HepG2 (cell line): ENCODE measurements around the gene CXADR. TPM values are rescaled to one million over a fixed set of nuclear protein-coding genes. Genes with fewer than 3 reads are reported as not detected.

Experiments
- BRCA1 ChIP-seq: sonication (generic); formaldehyde crosslinking; IDR thresholded peaks from 2 replicates; pipeline ENCODE4 v1.4.0; 2020; ENCODE audit warnings: missing genetic modification reagents
- CAMTA2 ChIP-seq: sonication (generic); formaldehyde crosslinking; IDR thresholded peaks from 2 replicates; pipeline ENCODE4 v1.4.0; 2020; ENCODE audit warnings: mild to moderate bottlenecking, missing genetic modification reagents, borderline replicate concordance
- CBFB ChIP-seq: sonication (generic); formaldehyde crosslinking; IDR thresholded peaks from 2 replicates; pipeline ENCODE4 v1.4.0; 2020; ENCODE audit warnings: missing genetic modification reagents
- DMAP1 ChIP-seq: IDR thresholded peaks from 2 replicates; pipeline ENCODE4 v1.6.1; 2016
- ELF3 ChIP-seq: IDR thresholded peaks from 2 replicates; pipeline ENCODE4 v1.6.1; 2016; ENCODE audit warnings: missing genetic modification reagents, missing compliant biosample characterization
- MEIS1 ChIP-seq: sonication (generic); formaldehyde crosslinking; IDR thresholded peaks from 2 replicates; pipeline ENCODE4 v1.9.0; 2021; ENCODE audit warnings: mild to moderate bottlenecking, missing genetic modification reagents, moderate library complexity, borderline replicate concordance
- MIXL1 ChIP-seq: IDR thresholded peaks from 2 replicates; pipeline ENCODE4 v1.6.1; 2016
- NKX3-1 ChIP-seq: sonication (generic); formaldehyde crosslinking; IDR thresholded peaks from 2 replicates; pipeline ENCODE4 v1.5.0; 2020; ENCODE audit warnings: missing genetic modification reagents
- PITX1 ChIP-seq: sonication (generic); formaldehyde crosslinking; IDR thresholded peaks from 2 replicates; pipeline ENCODE4 v1.5.1; 2020; ENCODE audit warnings: mild to moderate bottlenecking, missing genetic modification reagents
- RAD51 ChIP-seq: fragments of 450-650 bp; IDR thresholded peaks from 2 replicates; pipeline ENCODE4 v1.6.1; 2016; ENCODE audit warnings: borderline replicate concordance
- RFX5 ChIP-seq: IDR thresholded peaks from 2 replicates; pipeline ENCODE4 v1.6.1; 2011; ENCODE audit warnings: low read depth, low read length, improper control_type of control experiment
- RXRA ChIP-seq: sonication (generic); formaldehyde crosslinking; IDR thresholded peaks from 2 replicates; pipeline ENCODE4 v1.5.1; 2020; ENCODE audit warnings: missing genetic modification reagents
- SP2 ChIP-seq: sonication (generic); formaldehyde crosslinking; IDR thresholded peaks from 2 replicates; pipeline ENCODE4 v1.5.1; 2020; ENCODE audit warnings: mild to moderate bottlenecking, missing genetic modification reagents
- ZC3H4 ChIP-seq: sonication (generic); formaldehyde crosslinking; IDR thresholded peaks from 2 replicates; pipeline ENCODE4 v1.4.0; 2020; ENCODE audit warnings: missing genetic modification reagents, borderline replicate concordance
- ZNF510 ChIP-seq: sonication (generic); formaldehyde crosslinking; IDR thresholded peaks from 2 replicates; pipeline ENCODE4 v1.4.0; 2020; ENCODE audit warnings: low read depth, mild to moderate bottlenecking, missing genetic modification reagents
- ZNF614 ChIP-seq: IDR thresholded peaks from 2 replicates; pipeline ENCODE4 v1.6.1; 2018; ENCODE audit warnings: missing biosample characterization, missing genetic modification reagents, inconsistent platforms, borderline replicate concordance
- polyA plus RNA-seq, 8 experiments: library from polyadenylated mRNA; depleted of rRNA in 3 of 8; stranded (reverse) in 7 of 8; unstranded in 1 of 8; fragments of >200 nt; fragmentation: Illumina TruSeq in 4 of 8; extraction: Trizol in 4 of 8; gene quantifications; 2 replicates each; pipeline versions ENCODE4 v1.2.1 to v1.2.3, GENCODE V29; 2011 to 2016; ENCODE audit warnings: low read depth in 4 of 8, missing spikeins in 1 of 8, mixed read lengths in 1 of 8; ENCODE audit not compliant: insufficient read depth in 1 of 8
- total RNA-seq, 5 experiments: library from RNA; depleted of rRNA; stranded (reverse); fragments of >200 nt; fragmentation: Illumina TruSeq; extraction: Trizol; gene quantifications; 2 replicates each; pipeline ENCODE4 v1.2.3, GENCODE V29; 2016; ENCODE audit warnings: low read depth in 1 of 5
- TF ChIP-seq, protein P1 (sequence below): sonication (generic); formaldehyde crosslinking; IDR thresholded peaks from 2 replicates; pipeline ENCODE4 v1.4.0; 2020; ENCODE audit warnings: missing genetic modification reagents, borderline replicate concordance
- TF ChIP-seq, protein P2 (sequence below): IDR thresholded peaks from 2 replicates; pipeline ENCODE4 v1.6.1; 2016; ENCODE audit warnings: control low read depth
- TF ChIP-seq, protein P3 (sequence below): IDR thresholded peaks from 2 replicates; pipeline ENCODE4 v1.6.1; 2018; ENCODE audit warnings: missing genetic modification reagents
- TF ChIP-seq, protein P4 (sequence below): sonication (generic); formaldehyde crosslinking; IDR thresholded peaks from 2 replicates; pipeline ENCODE4 v1.9.0; 2021; ENCODE audit warnings: missing genetic modification reagents, mild to moderate bottlenecking, borderline replicate concordance
- TF ChIP-seq, protein P5 (sequence below): conservative IDR thresholded peaks from 2 replicates; pipeline ENCODE4 v1.6.1; 2018; ENCODE audit warnings: missing genetic modification reagents

The CXADR gene
- total and polyA plus RNA-seq, 2 of the 13 experiments (the other 11 are each of a cell fraction or from before 2014, with no cell fraction given): 86.8 to 110 TPM

DNA sequence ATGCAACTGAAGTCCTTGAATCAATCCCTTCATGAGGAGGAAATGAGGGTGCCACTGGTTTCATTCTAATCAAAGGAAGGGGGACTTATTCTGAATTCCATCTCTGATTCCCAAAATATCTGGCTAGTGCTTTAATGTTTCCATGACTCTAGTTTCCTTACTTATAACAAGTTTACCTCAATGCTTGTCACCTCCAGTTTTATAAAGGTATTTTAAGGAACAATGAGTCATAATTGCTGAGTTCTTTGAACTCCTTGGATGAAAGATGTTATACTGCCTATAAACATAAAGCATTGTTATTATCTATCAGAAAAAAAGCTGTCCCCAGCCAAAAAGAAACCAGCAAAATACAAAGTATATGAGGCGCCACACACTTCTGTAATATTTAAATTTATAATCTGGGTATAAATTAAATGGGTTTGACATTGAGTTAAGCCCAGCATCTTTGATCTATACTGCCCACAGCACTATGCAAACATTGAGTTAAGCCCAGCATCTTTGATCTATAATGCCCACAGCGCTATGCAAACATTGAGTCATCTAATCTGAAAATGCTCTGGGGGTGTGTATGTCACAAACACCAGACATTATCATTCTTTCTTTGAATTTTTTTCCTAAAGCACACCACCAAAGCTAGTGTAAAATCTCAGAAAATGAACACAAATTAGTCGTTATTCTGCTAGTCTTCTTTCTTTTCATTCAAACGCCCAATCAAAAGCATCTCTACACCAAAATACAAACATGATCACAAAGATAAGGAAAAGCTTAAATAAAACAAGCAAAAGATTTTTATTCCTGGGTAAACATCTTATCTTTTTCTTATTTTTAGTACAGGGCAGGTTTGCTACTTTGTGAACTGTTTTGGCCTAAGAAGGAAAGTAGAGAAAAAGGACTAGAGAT lies 11.5 kb upstream of the CXADR start (continued):
- TF ChIP-seq, protein P1, sequence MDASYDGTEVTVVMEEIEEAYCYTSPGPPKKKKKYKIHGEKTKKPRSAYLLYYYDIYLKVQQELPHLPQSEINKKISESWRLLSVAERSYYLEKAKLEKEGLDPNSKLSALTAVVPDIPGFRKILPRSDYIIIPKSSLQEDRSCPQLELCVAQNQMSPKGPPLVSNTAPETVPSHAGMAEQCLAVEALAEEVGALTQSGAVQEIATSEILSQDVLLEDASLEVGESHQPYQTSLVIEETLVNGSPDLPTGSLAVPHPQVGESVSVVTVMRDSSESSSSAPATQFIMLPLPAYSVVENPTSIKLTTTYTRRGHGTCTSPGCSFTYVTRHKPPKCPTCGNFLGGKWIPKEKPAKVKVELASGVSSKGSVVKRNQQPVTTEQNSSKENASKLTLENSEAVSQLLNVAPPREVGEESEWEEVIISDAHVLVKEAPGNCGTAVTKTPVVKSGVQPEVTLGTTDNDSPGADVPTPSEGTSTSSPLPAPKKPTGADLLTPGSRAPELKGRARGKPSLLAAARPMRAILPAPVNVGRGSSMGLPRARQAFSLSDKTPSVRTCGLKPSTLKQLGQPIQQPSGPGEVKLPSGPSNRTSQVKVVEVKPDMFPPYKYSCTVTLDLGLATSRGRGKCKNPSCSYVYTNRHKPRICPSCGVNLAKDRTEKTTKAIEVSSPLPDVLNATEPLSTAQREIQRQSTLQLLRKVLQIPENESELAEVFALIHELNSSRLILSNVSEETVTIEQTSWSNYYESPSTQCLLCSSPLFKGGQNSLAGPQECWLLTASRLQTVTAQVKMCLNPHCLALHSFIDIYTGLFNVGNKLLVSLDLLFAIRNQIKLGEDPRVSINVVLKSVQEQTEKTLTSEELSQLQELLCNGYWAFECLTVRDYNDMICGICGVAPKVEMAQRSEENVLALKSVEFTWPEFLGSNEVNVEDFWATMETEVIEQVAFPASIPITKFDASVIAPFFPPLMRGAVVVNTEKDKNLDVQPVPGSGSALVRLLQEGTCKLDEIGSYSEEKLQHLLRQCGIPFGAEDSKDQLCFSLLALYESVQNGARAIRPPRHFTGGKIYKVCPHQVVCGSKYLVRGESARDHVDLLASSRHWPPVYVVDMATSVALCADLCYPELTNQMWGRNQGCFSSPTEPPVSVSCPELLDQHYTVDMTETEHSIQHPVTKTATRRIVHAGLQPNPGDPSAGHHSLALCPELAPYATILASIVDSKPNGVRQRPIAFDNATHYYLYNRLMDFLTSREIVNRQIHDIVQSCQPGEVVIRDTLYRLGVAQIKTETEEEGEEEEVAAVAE: peak; percentile 47; the same call in 1 of the 2 replicates
- TF ChIP-seq SP2 (CRISPR knock-in tag) (no peak), BRCA1 (CRISPR knock-in tag) (peak; percentile 85; the same call in 1 of the 2 replicates), ZNF614 (CRISPR knock-in tag) (peak; percentile 67; the same call in 1 of the 2 replicates), NKX3-1 (peak; percentile 90; the same call in 1 of the 2 replicates), ZC3H4 (CRISPR knock-in tag) (no peak), CAMTA2 (CRISPR knock-in tag) (no peak), PITX1 (CRISPR knock-in tag) (peak; percentile 100), DMAP1 (CRISPR knock-in tag) (0 out of 2 replicates have a peak, but pooled peaks have one; percentile 48), RAD51 (no peak), RFX5 (no peak), ELF3 (CRISPR knock-in tag) (peak; percentile 85), RXRA (peak; percentile 22; the same call in 1 of the 2 replicates), MEIS1 (CRISPR knock-in tag) (no peak), CBFB (CRISPR knock-in tag) (peak; percentile 97), ZNF510 (CRISPR knock-in tag) (no peak), MIXL1 (CRISPR knock-in tag) (peak; percentile 99)
- TF ChIP-seq, protein P2, sequence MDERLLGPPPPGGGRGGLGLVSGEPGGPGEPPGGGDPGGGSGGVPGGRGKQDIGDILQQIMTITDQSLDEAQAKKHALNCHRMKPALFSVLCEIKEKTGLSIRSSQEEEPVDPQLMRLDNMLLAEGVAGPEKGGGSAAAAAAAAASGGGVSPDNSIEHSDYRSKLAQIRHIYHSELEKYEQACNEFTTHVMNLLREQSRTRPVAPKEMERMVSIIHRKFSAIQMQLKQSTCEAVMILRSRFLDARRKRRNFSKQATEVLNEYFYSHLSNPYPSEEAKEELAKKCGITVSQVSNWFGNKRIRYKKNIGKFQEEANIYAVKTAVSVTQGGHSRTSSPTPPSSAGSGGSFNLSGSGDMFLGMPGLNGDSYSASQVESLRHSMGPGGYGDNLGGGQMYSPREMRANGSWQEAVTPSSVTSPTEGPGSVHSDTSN (CRISPR knock-in tag): peak; percentile 52; the same call in 1 of the 2 replicates
- TF ChIP-seq, protein P3, sequence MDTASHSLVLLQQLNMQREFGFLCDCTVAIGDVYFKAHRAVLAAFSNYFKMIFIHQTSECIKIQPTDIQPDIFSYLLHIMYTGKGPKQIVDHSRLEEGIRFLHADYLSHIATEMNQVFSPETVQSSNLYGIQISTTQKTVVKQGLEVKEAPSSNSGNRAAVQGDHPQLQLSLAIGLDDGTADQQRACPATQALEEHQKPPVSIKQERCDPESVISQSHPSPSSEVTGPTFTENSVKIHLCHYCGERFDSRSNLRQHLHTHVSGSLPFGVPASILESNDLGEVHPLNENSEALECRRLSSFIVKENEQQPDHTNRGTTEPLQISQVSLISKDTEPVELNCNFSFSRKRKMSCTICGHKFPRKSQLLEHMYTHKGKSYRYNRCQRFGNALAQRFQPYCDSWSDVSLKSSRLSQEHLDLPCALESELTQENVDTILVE (CRISPR knock-in tag): peak; percentile 45; the same call in 1 of the 2 replicates
- TF ChIP-seq, protein P4, sequence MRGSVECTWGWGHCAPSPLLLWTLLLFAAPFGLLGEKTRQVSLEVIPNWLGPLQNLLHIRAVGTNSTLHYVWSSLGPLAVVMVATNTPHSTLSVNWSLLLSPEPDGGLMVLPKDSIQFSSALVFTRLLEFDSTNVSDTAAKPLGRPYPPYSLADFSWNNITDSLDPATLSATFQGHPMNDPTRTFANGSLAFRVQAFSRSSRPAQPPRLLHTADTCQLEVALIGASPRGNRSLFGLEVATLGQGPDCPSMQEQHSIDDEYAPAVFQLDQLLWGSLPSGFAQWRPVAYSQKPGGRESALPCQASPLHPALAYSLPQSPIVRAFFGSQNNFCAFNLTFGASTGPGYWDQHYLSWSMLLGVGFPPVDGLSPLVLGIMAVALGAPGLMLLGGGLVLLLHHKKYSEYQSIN (CRISPR knock-in tag): no peak
- TF ChIP-seq, protein P5, sequence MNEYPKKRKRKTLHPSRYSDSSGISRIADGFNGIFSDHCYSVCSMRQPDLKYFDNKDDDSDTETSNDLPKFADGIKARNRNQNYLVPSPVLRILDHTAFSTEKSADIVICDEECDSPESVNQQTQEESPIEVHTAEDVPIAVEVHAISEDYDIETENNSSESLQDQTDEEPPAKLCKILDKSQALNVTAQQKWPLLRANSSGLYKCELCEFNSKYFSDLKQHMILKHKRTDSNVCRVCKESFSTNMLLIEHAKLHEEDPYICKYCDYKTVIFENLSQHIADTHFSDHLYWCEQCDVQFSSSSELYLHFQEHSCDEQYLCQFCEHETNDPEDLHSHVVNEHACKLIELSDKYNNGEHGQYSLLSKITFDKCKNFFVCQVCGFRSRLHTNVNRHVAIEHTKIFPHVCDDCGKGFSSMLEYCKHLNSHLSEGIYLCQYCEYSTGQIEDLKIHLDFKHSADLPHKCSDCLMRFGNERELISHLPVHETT (CRISPR knock-in tag): no peak
